ENCODE measurements around the gene TP53TG5. TPM values are rescaled to one million over a fixed set of nuclear protein-coding genes. Genes with fewer than 3 reads are reported as not detected.
A peak's percentile ranks its signal among the peaks of the same experiment; 100 is the strongest.

TP53TG5 gene
- total RNA-seq, 1 donor from 2014 or later: not detected

DNA sequence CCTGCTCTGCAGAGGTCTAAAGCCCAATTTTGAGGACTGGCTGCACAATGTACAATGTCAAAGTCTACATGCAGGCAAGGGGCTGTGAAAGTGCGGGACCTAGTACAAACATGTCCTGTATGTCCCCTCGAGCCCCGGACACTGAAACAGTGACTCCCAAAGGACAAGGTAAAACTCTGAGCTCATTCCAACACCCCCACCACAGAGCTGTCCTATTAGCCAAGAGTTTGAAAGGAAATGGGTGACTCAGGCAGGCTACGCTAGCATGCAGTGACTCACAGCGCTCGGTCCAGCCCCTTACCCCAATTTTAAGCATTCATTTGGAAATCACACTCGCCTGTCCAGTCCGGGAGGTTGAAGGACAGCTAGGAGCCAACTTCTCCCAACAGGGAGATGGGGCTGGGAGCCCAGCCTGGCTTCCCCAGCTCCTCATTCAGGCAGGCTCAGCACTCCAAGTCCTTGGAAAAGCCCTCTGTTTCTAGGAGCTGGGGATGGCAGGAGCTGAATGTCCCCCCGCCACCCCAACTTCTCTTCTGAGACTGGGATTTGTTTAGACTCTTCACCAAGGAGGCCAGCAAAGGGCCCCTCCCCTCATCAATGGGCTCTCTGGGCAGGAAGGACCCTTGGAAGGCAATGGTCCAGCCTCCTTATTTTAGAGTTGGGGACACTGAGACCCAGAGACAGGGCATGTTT lies 33.8 kb downstream of the TP53TG5 start:
- Mint-ChIP-seq H3K27ac (ENCODE audit: unreplicated experiment) (peak overlapping the region; percentile 96), H3K9me3 (ENCODE audit: low read depth) (no peaks in the 10 kb centered on the region), H3K4me1 (ENCODE audit: low read depth) (peaks cover 79% of the 10 kb centered on the region), H3K36me3 (ENCODE audit: low read depth) (no peaks in the 10 kb centered on the region), H3K4me3 (ENCODE audit: unreplicated experiment) (peak overlapping the region; percentile 53), H3K27me3 (ENCODE audit: low read depth) (no peaks in the 10 kb centered on the region)
- DNase-seq (ENCODE audit: low spot score): no peak
- TF ChIP-seq, protein P1, sequence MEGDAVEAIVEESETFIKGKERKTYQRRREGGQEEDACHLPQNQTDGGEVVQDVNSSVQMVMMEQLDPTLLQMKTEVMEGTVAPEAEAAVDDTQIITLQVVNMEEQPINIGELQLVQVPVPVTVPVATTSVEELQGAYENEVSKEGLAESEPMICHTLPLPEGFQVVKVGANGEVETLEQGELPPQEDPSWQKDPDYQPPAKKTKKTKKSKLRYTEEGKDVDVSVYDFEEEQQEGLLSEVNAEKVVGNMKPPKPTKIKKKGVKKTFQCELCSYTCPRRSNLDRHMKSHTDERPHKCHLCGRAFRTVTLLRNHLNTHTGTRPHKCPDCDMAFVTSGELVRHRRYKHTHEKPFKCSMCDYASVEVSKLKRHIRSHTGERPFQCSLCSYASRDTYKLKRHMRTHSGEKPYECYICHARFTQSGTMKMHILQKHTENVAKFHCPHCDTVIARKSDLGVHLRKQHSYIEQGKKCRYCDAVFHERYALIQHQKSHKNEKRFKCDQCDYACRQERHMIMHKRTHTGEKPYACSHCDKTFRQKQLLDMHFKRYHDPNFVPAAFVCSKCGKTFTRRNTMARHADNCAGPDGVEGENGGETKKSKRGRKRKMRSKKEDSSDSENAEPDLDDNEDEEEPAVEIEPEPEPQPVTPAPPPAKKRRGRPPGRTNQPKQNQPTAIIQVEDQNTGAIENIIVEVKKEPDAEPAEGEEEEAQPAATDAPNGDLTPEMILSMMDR (IDR thresholded peaks at IDR 0.05): no peak

DNA sequence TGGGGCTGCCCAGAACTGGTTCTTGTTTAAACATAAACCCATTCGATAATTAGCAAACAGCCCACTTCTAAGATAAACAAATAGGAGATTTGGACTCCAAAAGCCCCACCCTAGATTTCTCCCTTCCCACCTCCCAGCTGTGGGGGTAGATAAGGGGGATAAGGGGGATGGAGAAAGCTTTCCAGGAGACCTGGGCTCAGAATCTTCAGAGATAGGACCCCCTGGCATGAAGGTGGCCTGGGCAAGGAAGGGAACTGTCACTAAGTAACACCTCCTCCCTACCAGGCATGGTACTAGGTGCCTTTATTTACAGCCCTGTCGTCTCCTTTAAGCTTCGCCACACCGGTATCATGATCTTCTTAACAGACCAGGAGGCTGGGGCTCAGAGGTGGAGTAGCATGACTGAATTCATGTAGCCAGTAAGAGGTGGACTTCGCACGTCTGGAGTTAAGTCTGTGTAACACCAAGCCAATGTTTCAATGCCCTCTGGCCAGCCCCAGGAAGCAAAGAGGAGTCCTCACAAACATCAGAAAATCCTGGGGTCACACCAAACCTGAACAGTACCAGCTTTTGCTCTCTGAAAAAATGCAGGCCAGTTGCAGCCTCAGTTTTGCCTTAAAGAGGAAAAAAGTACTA lies 34.5 kb downstream of the TP53TG5 start:
- no peak for DNase-seq (ENCODE audit: low spot score)
- H3K4me1 Mint-ChIP-seq (ENCODE audit: low read depth): peaks cover 85% of the 10 kb centered on the region
- no peaks in the 10 kb centered on the region for H3K27me3 Mint-ChIP-seq (ENCODE audit: low read depth)
- peak overlapping the region; percentile 96 for H3K27ac Mint-ChIP-seq (ENCODE audit: unreplicated experiment)
- TF ChIP-seq, protein P1 (IDR thresholded peaks at IDR 0.05): no peak
- no peaks in the 10 kb centered on the region for H3K36me3 Mint-ChIP-seq (ENCODE audit: low read depth)
- H3K9me3 Mint-ChIP-seq (ENCODE audit: low read depth): no peaks in the 10 kb centered on the region
- H3K4me3 Mint-ChIP-seq (ENCODE audit: unreplicated experiment): peak overlapping the region; percentile 53

DNA sequence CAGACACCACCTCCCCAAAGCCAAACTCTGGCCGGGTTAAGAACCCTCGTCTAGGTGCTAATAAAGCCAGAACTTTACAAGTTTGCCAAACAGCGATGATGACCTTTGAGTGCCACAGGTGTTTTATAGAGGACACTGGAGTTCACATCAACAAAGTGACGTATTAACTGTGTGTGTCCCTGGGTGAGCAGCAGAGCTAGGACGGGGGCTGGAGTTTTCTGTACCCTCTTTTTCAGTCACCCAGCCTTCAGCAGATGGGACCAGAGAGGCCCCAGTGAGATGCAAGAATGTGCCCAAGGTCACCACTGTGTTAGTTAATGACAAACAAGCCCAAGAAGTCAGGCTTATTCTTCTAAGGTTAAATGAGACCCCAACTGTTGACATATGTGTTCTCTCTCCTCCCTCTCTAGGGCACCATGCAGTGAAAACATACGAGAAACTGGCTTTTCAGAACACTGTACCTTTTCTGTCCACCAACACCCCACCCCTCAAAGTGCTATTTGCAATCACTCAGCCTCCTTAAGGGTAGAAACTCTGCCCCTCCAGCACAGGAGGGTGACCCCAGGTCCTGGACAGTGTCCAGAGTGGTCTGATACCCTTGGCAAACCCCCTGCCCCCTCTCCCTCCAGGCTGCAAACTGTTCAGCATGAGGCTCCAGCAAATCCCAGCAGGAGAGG lies 35.1 kb downstream of the TP53TG5 start:
- Mint-ChIP-seq H3K36me3 (ENCODE audit: low read depth) (no peaks in the 10 kb centered on the region), H3K4me1 (ENCODE audit: low read depth) (peaks cover 89% of the 10 kb centered on the region)

DNA sequence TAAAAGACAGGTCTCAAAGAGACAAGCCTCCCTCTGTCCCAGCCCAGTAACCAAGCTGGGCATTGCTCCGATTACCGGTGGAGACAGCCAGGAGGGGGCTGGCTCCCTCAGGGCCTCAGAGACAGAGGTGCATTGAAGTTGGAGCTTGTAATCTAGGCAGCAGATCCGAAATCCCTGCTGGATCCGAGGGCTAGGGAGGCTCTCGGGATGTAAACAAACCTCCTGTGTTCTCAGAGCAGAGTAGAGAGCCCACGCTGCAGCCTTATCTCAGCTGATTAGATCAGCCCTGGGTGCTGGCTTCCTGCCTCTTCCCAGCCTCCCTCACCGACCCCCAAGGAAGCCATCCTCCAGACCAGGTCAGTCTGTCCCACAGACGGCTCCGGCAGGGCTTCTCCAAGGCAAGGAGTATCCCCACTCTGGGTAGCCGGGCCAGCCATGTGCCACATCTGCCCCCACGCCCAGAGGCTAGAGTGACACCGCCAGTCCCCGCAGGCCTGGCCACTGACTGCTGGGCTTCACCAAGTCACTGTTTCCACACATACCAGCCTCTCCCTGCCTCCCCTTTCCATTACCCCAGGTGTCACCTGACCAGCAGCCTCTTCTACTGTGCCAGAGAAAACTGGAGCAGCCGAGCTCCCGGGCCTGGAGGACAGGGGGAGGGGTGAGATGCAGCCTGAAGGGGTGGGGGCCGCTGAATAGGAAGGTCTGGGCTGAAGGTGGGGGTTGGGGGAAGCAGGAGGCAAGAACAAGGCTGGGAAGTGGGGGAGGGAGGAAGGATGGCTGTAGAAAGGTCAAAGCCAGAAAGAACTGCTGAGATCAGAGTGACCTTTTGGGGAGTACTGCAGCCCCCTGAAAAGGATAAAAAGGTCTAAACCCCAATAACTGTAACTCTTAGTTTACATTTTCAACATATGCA lies 35.9 kb downstream of the TP53TG5 start:
- H3K27me3 Mint-ChIP-seq (ENCODE audit: low read depth): no peaks in the 10 kb centered on the region
- no peaks in the 10 kb centered on the region for H3K9me3 Mint-ChIP-seq (ENCODE audit: low read depth)
- H3K27ac Mint-ChIP-seq (ENCODE audit: unreplicated experiment): peak overlapping the region; percentile 96
- TF ChIP-seq, protein P1 (IDR thresholded peaks at IDR 0.05): no peak
- no peaks in the 10 kb centered on the region for H3K36me3 Mint-ChIP-seq (ENCODE audit: low read depth)
- no peak for DNase-seq (ENCODE audit: low spot score)
- H3K4me3 Mint-ChIP-seq (ENCODE audit: unreplicated experiment): peak overlapping the region; percentile 40
- peaks cover 90% of the 10 kb centered on the region for H3K4me1 Mint-ChIP-seq (ENCODE audit: low read depth)

More for the DNA sequence above, 35.1 kb downstream of the TP53TG5 start:
- H3K27me3 Mint-ChIP-seq (ENCODE audit: low read depth): no peaks in the 10 kb centered on the region
- H3K4me3 Mint-ChIP-seq (ENCODE audit: unreplicated experiment): no peak overlapping the region
- no peak for DNase-seq (ENCODE audit: low spot score)
- H3K9me3 Mint-ChIP-seq (ENCODE audit: low read depth): no peaks in the 10 kb centered on the region
- H3K27ac Mint-ChIP-seq (ENCODE audit: unreplicated experiment): peak overlapping the region; percentile 96
- TF ChIP-seq, protein P1 (IDR thresholded peaks at IDR 0.05): no peak
